GM19238 (cell line): Measurements from ENCODE around the gene PHC2.
A peak's percentile ranks its signal among the peaks of the same experiment; 100 is the strongest.

Experiments used
- DNase-seq: peaks from one replicate; pipeline ENCODE4 v3.0.0; 2011; ENCODE audit warnings: low spot score; ENCODE audit not compliant: insufficient read length

PHC2 gene

DNA sequence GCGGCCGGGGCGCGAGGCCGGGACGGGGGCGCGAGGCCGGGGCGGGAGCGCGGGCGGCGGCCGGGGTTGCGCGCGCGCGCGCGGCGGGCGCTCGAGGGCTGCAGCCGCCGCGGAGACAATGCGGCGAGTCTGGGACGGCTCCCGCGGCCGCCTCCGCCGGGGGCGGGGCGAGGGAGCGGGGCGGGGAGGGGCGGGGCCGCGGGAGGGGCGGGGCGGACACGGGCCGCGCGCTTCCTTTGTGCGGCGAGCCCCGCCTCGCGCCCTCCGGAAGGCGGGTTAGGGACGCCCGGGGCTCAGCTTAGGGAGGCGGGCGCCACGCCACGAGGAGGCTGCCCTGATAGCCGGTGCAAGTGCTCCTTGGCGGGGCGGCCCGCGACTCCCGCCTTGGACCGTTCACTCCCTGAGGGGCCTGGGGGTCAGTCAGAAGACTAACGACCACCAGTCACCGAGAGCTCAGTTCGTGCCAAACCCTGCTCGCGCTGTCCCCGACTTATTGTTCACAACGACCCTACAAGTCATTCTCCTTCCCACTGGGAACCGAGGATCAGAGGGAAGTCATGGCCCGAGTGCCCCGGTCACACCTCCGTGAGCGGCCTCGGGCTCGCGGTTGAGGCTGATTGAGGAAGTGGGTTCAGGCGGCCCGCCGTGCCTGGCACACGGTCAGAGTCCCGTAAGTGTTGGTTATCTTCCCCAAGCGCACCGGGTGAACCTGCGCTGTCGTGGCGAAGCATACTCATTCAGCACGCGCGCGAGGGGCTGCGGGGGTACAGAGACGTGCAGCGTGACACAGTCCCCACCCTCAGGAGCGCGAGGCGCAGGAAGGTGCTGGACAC lies 80.9 kb downstream of the PHC2 start:
- DNase-seq: peak; percentile 94

DNA sequence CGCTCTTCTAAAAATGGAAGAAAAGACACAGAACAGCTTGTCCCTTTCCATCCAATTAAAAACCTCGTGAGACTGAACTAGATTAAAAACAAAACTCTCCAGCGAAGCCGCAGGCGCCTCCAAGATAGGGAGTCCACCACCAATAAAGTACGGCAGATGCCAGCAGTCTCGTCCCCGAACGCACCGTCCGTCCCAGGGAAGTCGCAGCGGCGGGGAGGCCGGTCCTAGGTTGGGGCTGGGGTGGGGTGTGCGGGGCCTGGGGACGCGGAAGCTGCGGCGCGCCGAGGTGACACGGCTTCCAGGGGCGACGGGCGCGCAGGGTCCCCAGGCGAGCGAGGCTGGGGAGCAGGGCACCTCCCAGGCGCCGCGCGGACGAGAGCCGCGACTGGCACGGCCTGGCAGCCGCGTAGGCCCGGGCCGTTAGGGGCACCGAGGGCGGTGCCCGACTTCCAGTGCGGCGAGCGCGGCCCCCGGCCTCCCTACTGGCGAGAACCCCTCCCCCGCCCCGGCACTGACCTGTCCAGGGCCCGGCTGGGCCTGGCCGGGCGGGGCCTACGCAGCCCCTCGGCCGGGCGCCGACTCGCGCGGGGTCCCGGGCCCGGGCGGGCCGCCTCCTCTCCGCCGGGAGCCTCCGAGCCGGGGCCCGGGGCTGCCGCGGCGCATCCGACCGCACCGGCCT lies 81.7 kb downstream of the PHC2 start:
- DNase-seq: peak; percentile 67

DNA sequence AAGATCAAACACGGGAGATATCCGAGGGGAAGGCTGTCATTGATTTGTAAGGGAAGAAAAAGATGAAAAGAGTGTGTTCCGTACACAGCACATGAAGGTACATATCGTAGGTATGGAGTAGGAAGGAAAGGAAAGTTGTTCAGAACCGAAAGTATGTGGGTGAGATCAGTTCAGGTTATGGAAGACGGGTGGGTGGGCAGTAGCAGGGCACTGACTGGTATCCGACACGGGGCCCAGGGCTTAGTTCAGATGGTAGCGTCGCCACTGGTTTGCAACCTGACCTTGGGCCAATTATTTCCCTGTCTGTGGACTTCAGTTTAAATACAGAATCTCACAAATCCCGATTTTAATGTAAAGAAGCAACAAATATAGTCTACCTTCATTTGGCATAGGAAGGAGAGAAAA lies 82.2 kb downstream of the PHC2 start:
- no peak for DNase-seq

DNA sequence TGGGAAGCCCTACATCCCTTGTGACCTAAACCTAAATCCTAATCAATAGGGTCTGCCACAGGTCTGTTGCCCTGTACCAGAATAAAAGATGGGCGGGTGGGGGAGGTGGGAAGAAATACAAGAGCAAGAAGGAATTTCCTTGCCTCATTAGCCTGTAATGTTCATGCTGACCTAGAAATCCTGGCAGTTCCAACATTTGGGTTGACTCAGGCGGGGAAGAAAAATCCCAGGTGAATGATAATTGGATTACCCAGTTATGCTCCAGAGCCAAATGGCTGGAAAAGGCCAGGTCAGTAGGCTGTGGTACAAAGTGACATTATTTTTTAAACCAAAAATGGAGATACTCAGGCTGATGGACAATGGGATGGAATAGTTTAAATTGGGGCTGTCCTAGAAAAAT lies 82.7 kb downstream of the PHC2 start:
- no peak for DNase-seq

DNA sequence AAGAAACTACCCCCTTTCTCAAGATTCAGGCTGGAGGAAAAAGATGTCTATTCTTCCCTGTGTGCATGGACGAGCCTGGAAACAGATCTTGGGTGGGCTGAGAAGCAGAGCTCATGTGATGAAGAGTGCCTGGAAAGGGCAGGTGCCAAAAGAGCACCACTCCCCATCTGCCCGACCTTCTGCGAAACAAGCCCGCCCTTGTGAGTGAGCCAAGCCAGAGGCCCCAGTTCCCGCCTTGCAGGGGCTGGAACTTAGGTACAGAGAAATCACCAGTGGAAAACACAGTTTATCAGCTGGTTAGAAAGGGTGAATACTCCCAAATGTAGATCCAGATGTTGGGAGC lies 83.3 kb downstream of the PHC2 start:
- no peak for DNase-seq

DNA sequence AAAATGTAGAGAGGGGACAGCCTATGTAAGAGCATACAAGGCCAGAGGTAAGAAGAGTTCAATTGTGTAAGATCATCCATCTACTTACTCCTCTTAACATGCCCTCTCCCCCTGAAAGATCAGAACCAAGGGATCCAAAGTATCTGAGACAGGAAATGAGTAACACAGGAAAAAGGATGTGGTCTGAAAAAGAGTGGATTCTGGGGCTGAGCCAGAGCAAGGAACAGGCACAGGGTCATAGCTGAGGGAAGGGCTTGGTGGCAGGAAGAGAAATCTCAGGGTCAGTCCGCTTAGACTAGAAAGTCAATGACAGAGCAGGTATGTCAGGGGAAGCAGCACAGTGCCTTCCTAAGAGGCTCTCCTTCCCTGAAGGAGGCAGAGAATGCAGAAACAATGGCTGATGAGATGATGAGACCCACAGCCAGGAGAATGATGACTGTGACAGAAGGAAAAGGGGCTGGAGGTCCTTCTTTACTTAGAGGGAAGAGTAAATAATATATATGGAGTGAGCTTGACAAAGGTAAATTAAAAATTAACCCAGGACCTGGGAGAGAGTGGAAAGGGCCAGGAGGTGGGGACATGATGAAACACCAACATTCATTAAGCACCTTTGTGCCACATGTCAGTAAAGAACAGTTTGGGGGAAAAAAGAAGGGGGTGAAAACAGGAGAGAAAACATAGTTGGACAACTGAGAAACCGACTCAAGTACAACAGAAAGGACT lies 83.8 kb downstream of the PHC2 start:
- DNase-seq: no peak

DNA sequence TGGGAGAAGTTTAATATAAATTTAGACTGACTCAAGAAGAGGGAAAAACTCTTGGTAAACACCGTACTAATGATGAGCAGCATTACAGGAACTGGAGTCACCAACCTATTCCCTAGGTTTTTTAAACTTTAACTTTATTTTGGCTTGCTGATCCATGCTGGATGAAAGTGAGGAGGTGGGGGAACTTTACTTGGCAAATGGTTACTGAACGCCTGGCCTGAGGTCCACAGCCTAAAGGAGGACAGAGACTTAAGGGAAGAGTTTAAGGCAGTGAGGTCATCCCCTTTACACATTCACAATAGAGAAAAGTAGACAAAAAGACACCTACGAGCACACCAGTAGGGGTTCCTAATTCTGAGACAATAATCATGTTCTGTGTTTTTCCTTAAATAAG lies 84.4 kb downstream of the PHC2 start:
- DNase-seq: no peak

DNA sequence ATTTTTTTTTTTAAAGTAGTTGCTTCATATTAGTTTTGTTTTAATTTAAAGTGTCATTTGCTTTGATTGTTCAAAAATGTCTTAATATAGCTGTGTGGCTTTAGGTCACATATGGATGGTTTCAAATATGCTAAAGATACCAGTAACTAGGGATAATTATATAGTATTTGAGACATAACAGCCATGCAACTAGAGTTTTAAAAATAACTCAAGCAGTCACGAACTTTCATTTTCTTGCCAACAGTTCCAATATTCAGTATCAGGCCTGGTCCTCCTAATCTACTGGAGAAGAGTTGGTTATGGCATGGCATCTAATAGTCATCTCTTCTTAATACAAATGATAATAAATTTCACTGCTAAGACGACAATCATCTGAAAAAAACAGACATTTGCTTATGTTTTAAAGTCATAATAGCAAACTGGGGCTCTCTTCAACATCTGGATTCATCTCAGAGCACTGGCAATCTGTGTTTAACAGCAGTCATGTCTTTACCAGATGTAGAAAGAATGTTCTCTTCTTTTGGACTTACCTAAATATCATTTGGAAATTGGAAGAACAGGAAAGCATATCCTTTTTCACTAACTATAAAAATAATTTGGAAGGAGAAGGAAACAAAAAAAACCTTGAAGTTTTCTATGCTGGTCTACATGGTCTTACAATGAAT lies 85.9 kb downstream of the PHC2 start:
- no peak for DNase-seq

DNA sequence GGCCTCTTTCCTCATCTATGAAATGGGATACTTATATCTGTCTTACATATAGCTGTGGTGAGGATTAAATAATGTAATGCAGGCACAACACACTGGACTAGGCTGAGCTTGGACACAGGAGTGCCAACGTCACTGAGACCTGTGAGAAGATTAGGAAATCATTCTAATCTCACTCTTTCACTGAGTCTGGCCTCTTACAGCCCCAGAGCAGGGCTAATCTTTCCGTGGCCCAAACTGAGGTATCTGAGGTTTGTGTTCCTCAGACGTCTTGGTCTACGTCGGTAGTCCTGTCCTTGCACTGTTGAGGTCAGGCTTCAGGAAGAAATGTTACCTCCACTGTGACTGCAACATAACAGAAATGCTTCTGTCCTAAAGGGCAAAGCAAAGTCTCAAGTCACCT lies 87.4 kb downstream of the PHC2 start:
- DNase-seq: no peak

DNA sequence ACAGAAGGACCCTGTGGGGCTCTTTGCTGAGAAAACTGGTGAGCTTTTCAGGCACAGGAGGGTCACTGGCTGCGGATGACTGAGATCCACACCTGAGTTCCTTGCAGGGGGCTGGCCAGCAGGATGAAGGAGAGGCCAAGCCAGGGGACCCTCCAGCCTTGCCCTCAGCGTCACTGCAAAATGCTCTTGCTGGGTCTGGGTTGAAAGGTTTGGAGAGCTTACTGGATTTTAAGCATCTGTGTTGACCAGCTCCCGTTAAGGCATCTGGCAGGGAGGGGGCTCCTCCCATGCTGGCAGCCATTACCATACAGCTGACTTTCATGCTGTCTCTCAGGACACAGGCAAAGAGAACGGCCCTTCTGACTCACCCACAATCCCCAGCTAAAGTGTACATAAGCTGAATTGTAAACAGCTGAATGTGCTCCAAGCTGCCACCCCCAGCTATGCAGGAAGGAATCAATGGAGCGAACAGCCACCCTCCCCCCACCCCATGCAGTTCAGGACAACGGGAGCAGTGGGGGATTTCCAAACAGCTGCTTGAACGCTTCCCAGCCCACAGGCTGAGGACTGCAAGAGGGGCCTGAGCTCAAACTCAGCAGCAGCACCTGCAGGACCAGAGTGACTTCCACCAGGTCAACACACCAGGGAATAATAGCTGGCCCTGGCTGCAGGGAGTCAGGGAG lies 88.7 kb downstream of the PHC2 start:
- no peak for DNase-seq

DNA sequence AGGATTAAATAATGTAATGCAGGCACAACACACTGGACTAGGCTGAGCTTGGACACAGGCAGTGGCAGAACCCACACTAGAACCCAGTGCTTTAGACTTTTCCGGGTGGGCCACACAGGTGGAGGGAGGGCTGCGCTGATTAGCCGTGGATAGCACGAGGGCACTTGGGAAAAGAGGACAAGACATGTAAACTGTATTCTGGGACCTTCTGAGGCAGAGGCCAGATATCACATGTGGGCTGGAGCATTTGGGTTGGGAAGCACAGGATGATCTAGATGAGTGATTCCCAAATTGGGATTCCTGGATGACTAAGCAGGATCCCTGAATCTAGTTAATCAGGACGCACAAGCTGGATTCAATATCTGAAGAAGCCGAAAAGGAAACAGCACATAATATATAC lies 89.7 kb downstream of the PHC2 start:
- DNase-seq: no peak

DNA sequence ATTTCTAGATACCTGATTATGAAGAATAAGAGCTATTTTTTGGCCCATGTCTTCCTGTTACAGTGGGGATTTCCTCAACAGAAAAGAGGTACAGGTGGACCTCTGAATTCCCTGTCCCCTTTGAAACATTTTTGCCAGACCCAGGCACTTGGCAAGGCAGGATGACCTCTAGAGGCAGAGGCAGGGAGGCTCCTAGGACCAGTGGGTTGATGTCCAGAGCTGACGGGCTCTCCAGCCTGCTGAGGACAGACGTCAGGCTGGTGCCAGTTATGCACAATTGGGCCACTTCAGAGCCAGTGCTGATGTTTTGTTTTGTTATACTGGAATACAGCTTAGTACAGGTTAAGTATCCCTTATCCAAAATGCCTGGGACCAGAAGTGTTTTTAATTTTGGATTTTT lies 91.5 kb downstream of the PHC2 start:
- no peak for DNase-seq

DNA sequence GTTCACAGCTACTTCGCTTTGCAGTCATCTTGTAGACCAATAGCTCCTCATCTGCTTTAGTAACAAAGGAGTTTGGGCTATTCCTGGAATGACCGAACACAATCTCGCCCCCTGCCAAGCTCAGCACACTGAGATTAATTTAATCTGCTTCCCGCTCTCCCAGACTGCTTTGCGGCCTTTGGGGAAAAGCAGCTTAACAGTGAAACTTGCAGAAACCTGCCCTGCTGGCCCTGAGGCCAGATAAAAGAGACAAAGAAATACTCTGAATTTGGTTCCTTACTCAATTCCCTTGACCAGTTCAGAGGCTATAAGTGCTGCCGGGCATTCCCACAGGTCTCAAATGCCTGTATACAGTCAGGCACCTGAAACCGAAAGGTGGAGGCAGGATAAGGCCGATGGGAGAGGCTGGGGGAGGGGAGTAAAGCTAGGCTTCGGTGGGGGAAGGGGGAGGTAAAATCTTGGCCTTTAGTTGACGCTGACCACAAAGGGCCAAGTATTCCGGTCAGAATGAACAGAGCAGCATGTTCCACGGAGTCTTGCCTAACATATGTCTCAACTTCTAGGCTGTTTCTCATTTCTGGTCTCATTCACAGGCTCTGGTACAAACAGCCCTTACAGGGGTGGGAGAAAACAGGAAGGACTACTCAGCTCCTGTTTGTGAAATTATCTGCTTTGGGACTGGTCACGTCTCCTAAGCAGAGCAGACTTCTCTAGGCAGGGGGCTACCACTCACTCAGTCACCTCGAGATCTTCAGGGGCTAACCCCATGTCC lies 92.3 kb downstream of the PHC2 start:
- DNase-seq: no peak

DNA sequence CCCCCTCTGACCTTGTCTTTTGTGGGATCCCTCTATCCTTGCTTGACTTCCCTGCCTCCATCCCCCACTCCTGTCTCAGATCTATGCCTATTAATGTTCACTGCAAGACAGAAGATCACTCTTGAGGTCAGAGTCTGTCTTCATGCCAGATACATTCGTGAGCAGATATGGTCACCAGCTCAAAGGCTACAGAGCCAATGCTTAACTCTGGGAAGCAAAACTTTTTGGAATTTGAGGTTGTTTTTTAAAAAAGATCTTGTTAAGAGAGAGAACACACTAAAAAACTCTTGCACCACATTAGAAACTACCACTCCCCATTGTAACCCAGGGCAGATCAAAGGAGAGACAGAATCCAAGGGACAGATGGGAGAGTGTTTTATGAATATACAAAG lies 92.9 kb downstream of the PHC2 start:
- DNase-seq: no peak

DNA sequence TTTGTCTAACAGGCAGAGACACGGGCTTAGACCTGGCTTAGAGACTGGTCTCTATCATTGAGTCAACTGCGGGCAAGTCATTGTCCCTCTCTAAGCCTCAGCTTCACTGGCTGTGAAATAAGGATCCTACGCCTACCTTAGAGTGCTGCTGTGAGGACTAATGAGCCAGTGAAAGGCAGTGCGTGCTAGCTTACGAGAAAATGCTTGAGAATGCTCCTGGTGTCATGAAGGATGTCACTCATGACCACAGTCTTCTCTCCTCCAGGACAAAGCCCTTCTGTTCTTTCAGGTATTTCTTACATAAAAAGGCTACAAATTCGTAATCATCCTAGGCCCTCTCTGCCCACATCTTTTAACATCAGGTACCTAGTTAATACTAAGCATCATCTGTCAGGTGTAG lies 93.5 kb downstream of the PHC2 start:
- no peak for DNase-seq

DNA sequence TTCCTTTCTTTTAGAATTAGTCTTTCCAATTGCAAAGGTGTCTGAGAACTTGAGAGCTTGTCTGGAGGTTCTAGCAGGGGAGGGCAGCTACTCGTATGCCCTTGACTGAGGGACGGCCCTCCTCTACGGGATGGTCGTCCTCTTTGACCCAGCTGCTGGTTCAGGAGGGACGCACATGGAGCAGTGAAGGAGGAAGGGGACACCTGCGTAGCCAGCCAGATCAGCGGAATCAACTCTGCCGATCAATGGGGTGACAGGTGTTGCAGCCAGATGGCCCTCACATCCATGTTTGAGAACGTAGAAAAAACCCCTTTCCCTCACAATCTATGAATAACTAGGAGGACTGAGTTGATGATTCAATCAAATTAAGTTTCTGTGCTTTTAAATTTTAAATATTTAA lies 94.3 kb downstream of the PHC2 start:
- no peak for DNase-seq

DNA sequence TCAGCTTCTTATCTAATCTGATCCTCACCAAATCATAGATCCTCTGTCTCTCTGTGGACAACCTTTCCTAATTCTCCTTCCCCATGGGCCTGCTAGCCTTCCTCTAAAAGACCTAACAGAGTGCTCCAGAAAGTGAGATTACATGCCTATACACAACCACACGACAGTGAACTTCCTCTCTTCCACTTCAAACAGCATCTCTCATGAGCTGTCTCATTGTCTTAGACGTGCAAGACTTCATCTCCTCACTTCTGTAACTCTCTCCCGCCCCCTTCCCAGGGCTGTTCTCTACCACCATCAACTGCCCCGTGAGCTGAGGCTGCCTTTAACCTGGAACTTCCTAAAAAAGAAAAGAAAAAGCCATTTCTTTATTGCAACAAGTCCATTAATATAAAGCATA lies 95.9 kb downstream of the PHC2 start:
- DNase-seq: no peak

DNA sequence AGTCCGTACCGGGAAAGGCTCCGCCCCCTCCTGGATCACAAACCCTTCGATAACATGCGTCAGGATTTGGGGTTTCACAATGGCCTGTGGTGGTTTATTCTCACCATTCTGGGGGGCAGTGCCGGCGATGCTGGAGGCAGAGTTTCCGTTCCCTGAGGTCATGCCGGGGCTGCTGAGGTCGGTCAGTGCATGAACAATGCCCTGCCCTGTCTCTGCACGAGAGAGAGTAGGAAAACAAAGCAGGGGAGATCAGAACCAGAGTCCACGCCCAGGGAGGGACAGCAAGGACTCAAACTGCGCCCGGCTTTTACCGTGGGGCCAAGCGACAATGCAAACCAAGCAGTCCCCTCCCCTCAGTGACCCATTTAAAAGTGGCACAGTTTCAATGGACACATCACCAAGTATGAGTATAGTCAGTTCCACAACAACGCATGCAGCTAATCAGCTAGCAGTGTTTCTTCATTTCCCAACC lies 96.8 kb downstream of the PHC2 start:
- DNase-seq: no peak

DNA sequence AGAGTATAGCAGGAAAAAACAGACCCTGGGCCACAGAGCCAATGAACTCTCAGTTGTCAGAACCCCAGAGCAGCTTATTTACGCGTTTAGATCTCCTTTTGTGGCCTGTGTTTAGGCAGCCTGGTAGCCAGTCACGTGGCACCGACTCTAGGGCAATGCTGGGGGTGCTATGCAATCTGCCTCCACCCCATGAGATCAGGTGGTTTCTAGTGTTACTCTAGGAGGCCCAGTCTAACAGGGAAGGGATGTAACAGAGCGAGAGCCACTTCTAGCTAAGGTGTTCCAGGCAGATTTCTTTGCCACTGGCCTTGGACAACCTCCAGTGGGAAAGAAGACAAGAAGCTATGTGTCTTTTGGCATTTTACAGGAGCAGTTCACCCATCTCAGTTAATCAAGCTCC lies 98.0 kb downstream of the PHC2 start:
- no peak for DNase-seq

DNA sequence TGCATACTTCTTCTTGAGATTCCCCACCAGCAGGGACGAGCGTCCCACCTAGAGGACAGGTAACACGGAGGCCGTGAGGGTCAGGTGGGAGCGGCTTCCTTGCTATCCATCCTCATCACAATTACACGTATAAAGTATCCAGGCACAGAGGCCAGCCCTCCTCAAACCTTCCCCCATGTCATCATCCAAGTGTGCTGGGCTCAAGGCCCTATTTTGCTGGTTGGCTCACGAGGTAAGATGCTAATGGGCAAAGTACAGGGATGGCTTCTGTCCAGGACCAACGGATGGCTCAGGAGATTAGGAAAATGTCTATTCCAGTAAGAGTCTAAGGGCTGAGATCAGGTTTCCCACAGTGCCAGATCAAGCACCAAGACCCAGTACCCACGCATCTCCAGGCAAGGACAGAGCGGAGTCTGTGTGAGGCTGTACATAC lies 98.5 kb downstream of the PHC2 start:
- DNase-seq: no peak
